ENCODE measurements around the gene BEST1. TPM values are rescaled to one million over a fixed set of nuclear protein-coding genes. Genes with fewer than 3 reads are reported as not detected.

Gene BEST1
- total and polyA plus RNA-seq, 2 of the 13 experiments (the other 11 are each of a cell fraction or from before 2014, with no cell fraction given), result 0.09 to 0.65 TPM

- TF ChIP-seq BRF2 (CRISPR knock-in tag; IDR thresholded peaks at IDR 0.05), result 0 out of 2 replicates have a peak, but pooled peaks have one; percentile 55
- TF ChIP-seq SNAI1 (CRISPR knock-in tag; IDR thresholded peaks at IDR 0.05; ENCODE audit: borderline replicate concordance), result no peak
- no peak for TF ChIP-seq ZNF292 (CRISPR knock-in tag; IDR thresholded peaks at IDR 0.05; ENCODE audit: borderline replicate concordance, low read depth)
- TF ChIP-seq, protein P1, sequence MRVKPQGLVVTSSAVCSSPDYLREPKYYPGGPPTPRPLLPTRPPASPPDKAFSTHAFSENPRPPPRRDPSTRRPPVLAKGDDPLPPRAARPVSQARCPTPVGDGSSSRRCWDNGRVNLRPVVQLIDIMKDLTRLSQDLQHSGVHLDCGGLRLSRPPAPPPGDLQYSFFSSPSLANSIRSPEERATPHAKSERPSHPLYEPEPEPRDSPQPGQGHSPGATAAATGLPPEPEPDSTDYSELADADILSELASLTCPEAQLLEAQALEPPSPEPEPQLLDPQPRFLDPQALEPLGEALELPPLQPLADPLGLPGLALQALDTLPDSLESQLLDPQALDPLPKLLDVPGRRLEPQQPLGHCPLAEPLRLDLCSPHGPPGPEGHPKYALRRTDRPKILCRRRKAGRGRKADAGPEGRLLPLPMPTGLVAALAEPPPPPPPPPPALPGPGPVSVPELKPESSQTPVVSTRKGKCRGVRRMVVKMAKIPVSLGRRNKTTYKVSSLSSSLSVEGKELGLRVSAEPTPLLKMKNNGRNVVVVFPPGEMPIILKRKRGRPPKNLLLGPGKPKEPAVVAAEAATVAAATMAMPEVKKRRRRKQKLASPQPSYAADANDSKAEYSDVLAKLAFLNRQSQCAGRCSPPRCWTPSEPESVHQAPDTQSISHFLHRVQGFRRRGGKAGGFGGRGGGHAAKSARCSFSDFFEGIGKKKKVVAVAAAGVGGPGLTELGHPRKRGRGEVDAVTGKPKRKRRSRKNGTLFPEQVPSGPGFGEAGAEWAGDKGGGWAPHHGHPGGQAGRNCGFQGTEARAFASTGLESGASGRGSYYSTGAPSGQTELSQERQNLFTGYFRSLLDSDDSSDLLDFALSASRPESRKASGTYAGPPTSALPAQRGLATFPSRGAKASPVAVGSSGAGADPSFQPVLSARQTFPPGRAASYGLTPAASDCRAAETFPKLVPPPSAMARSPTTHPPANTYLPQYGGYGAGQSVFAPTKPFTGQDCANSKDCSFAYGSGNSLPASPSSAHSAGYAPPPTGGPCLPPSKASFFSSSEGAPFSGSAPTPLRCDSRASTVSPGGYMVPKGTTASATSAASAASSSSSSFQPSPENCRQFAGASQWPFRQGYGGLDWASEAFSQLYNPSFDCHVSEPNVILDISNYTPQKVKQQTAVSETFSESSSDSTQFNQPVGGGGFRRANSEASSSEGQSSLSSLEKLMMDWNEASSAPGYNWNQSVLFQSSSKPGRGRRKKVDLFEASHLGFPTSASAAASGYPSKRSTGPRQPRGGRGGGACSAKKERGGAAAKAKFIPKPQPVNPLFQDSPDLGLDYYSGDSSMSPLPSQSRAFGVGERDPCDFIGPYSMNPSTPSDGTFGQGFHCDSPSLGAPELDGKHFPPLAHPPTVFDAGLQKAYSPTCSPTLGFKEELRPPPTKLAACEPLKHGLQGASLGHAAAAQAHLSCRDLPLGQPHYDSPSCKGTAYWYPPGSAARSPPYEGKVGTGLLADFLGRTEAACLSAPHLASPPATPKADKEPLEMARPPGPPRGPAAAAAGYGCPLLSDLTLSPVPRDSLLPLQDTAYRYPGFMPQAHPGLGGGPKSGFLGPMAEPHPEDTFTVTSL (CRISPR knock-in tag; IDR thresholded peaks at IDR 0.05; ENCODE audit: borderline replicate concordance), result no peak
- TF ChIP-seq ZNF619 (CRISPR knock-in tag; IDR thresholded peaks at IDR 0.05), result no peak
- TF ChIP-seq KMT2B (CRISPR knock-in tag; IDR thresholded peaks at IDR 0.05), result no peak
- TF ChIP-seq ZNF788 (CRISPR knock-in tag; IDR thresholded peaks at IDR 0.05; ENCODE audit: borderline replicate concordance), result no peak
- no peak for TF ChIP-seq HNRNPH1 (optimal IDR thresholded peaks at IDR 0.05; ENCODE audit: low read depth, low read length)
- TF ChIP-seq, protein P2, sequence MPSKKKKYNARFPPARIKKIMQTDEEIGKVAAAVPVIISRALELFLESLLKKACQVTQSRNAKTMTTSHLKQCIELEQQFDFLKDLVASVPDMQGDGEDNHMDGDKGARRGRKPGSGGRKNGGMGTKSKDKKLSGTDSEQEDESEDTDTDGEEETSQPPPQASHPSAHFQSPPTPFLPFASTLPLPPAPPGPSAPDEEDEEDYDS (CRISPR knock-in tag; IDR thresholded peaks at IDR 0.05), result no peak
- TF ChIP-seq SCMH1 (CRISPR knock-in tag; IDR thresholded peaks at IDR 0.05; ENCODE audit: borderline replicate concordance), result no peak
- TF ChIP-seq KDM5B (CRISPR knock-in tag; IDR thresholded peaks at IDR 0.05; ENCODE audit: borderline replicate concordance), result 0 out of 2 replicates have a peak, but pooled peaks have one; percentile 24
- no peak for TF ChIP-seq ZNF775 (CRISPR knock-in tag; IDR thresholded peaks at IDR 0.05; ENCODE audit: borderline replicate concordance)
- TF ChIP-seq, protein P3, sequence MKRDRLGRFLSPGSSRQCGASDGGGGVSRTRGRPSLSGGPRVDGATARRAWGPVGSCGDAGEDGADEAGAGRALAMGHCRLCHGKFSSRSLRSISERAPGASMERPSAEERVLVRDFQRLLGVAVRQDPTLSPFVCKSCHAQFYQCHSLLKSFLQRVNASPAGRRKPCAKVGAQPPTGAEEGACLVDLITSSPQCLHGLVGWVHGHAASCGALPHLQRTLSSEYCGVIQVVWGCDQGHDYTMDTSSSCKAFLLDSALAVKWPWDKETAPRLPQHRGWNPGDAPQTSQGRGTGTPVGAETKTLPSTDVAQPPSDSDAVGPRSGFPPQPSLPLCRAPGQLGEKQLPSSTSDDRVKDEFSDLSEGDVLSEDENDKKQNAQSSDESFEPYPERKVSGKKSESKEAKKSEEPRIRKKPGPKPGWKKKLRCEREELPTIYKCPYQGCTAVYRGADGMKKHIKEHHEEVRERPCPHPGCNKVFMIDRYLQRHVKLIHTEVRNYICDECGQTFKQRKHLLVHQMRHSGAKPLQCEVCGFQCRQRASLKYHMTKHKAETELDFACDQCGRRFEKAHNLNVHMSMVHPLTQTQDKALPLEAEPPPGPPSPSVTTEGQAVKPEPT (CRISPR knock-in tag; IDR thresholded peaks at IDR 0.05; ENCODE audit: low read depth), result no peak
- TF ChIP-seq DR1 (CRISPR knock-in tag; IDR thresholded peaks at IDR 0.05), result 0 out of 2 replicates have a peak, but pooled peaks have one; percentile 29
- TF ChIP-seq ZNF878 (CRISPR knock-in tag; IDR thresholded peaks at IDR 0.05), result 0 out of 2 replicates have a peak, but pooled peaks have one; percentile 11
- TF ChIP-seq ATF7 (IDR thresholded peaks at IDR 0.05), result no peak
- no peak for TF ChIP-seq ATF7 (CRISPR knock-in tag; IDR thresholded peaks at IDR 0.05)
- no peak for TF ChIP-seq ZBTB26 (CRISPR knock-in tag; IDR thresholded peaks at IDR 0.05; ENCODE audit: borderline replicate concordance)
These were observed 12.8 kb downstream of the BEST1 start (continued) for GRCh38 chr11:61963016-61963281.
